ENCODE measurements around the gene RANBP3.

DNA sequence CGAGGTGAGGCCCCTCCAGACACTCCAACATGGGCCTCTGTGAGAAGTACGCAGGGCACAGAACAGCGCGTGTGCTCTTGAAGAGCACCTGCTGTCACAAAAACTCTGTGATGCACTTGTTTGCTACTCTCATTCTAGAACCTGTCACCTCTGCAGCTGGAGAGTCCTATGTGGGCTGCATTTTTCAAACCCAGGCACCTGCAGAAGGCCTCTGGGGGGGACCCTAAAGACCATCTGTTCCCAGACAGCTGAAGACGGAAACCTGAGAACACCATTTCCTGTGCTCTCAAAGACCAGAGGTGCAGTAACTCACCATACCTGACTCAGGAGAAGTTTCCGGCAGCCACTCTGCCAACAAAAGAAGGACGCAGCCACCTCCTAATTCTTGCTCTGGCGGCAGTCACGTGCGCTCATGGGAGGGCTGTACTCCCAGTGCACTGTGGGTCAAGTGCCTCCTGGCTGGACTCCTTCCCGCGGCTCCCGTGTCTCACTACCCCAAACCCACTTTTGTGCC lies 28.1 kb downstream of the RANBP3 start:
- no peak for TF ChIP-seq POLR2A (IDR thresholded peaks at IDR 0.05; ENCODE audit: low read length)
- TF ChIP-seq GATA1 (IDR thresholded peaks at IDR 0.05; ENCODE audit: low read depth, low read length) = no peak
